H1 (cell line): ENCODE results near the gene KCNMA1. TPM values are rescaled to one million over a fixed set of nuclear protein-coding genes. Genes with fewer than 3 reads are reported as not detected.

ENCODE experiments used
- CTCF ChIA-PET: fragments of 300-600 bp; sonication (Branson Sonifier 250); formaldehyde crosslinking; loops from one replicate; lab custom pipeline; 2021; ENCODE audit not compliant: partially characterized antibody; lab: Charles Lee
- POLR2A ChIA-PET: fragments of 300-600 bp; sonication (Branson Sonifier 250); formaldehyde crosslinking; loops from one replicate; lab custom pipeline; 2021; ENCODE audit warnings: inconsistent platforms; ENCODE audit not compliant: partially characterized antibody; lab: Charles Lee
- DNase-seq, 2 experiments: peaks; one replicate each; pipeline versions ENCODE4 v3.0.0 to v3.0.0-alpha.2; 2010 to 2022; ENCODE audit warnings: low spot score in 2 of 2, low read depth in 1 of 2, mixed read lengths in 1 of 2
- FAIRE-seq: peaks from 2 replicates; lab custom pipeline; 2011; peaks lifted over from hg19 to GRCh38; lab: Jason Lieb, UNC
- H2AFZ ChIP-seq: 2 replicates; pipeline ENCODE4 v1.8.1; 2012; ENCODE audit warnings: low read length, inconsistent platforms
- H2AK5ac ChIP-seq: 2 replicates; pipeline ENCODE4 v1.6.1; 2013; ENCODE audit warnings: low read depth, low read length
- H2BK120ac ChIP-seq: replicated peaks from 2 replicates; pipeline ENCODE3; 2013; ENCODE audit warnings: low read depth, low read length, inconsistent platforms
- H2BK12ac ChIP-seq: 2 replicates; pipeline ENCODE4 v1.6.1; 2013; ENCODE audit warnings: low read depth, low read length
- H2BK15ac ChIP-seq: 2 replicates; pipeline ENCODE4 v1.6.1; 2013; ENCODE audit warnings: low read length
- H2BK20ac ChIP-seq: 2 replicates; pipeline ENCODE4 v1.6.1; 2013; ENCODE audit warnings: low read length
- H2BK5ac ChIP-seq: 2 replicates; pipeline ENCODE4 v1.6.1; 2013; ENCODE audit warnings: low read depth, low read length
- H3K14ac ChIP-seq: 2 replicates; pipeline ENCODE4 v1.6.1; 2013; ENCODE audit warnings: inconsistent platforms; ENCODE audit not compliant: insufficient read length
- H3K18ac ChIP-seq: 2 replicates; pipeline ENCODE4 v1.6.1; 2013; ENCODE audit warnings: low read length; ENCODE audit errors: extremely low read depth
- H3K23ac ChIP-seq: 2 replicates; pipeline ENCODE4 v1.6.1; 2013; ENCODE audit warnings: inconsistent platforms; ENCODE audit not compliant: insufficient read length
- H3K23me2 ChIP-seq: 2 replicates; pipeline ENCODE4 v1.6.1; 2013; ENCODE audit warnings: low read depth, low read length
- H3K27ac ChIP-seq: 2 replicates; pipeline ENCODE4 v1.6.1; 2011; ENCODE audit warnings: low read depth, low read length, inconsistent platforms
- H3K27me3 ChIP-seq, 4 experiments: replicated peaks in 1 of 4; 1 replicate in 1 of 4; 2 replicates in 3 of 4; pipeline versions ENCODE4 v1.6.1 to v1.8.1; 2011 to 2013; ENCODE audit warnings: low read length in 3 of 4, mild to moderate bottlenecking in 3 of 4, inconsistent platforms in 2 of 4, mixed read lengths in 2 of 4, moderate library complexity in 1 of 4; ENCODE audit not compliant: control insufficient read depth in 3 of 4, insufficient read depth in 3 of 4; ENCODE audit errors: extremely low read depth in 1 of 4
- H3K36me3 ChIP-seq, 4 experiments: 2 replicates each; pipeline versions ENCODE4 v1.6.1 to v1.8.1; 2011 to 2013; ENCODE audit warnings: mild to moderate bottlenecking in 4 of 4, low read length in 3 of 4, moderate library complexity in 2 of 4, control low read depth in 1 of 4, inconsistent platforms in 1 of 4; ENCODE audit not compliant: insufficient read depth in 4 of 4, control insufficient read depth in 2 of 4
- H3K4ac ChIP-seq: replicated peaks from 2 replicates; pipeline ENCODE3; 2013; ENCODE audit warnings: low read length, low read depth, mixed read lengths, inconsistent platforms; ENCODE audit not compliant: insufficient read length
- H3K4me1 ChIP-seq, 4 experiments: replicated peaks in 1 of 4; 1 replicate in 1 of 4; 2 replicates in 3 of 4; pipeline versions ENCODE4 v1.6.1 to v1.8.1; 2011 to 2013; ENCODE audit warnings: low read length in 3 of 4, inconsistent platforms in 2 of 4, mixed read lengths in 1 of 4; ENCODE audit not compliant: insufficient read depth in 4 of 4, control insufficient read depth in 3 of 4
- H3K4me2 ChIP-seq, 2 experiments: 2 replicates each; pipeline versions ENCODE4 v1.6.1 to v1.8.1; 2011 to 2013; ENCODE audit warnings: low read depth in 2 of 2, low read length in 2 of 2, control low read depth in 1 of 2, inconsistent platforms in 1 of 2, mild to moderate bottlenecking in 1 of 2; ENCODE audit not compliant: insufficient read depth in 1 of 2
- H3K4me3 ChIP-seq, 4 experiments: fragments of 200-600, 300-600 bp in 1 of 4; sonication (generic), shearing (Covaris generic), sonication (Bioruptor Twin) in 1 of 4; 2 replicates each; pipeline versions ENCODE4 v1.5.1 to v1.8.1; 2011 to 2016; ENCODE audit warnings: low read length in 4 of 4, low read depth in 3 of 4, control low read depth in 2 of 4, inconsistent platforms in 2 of 4, mild to moderate bottlenecking in 2 of 4, mixed read lengths in 1 of 4, moderate library complexity in 1 of 4; ENCODE audit not compliant: insufficient read depth in 2 of 4; ENCODE audit errors: extremely low read depth in 1 of 4
- H3K56ac ChIP-seq: replicated peaks from 2 replicates; pipeline ENCODE3; 2013; ENCODE audit warnings: low read depth, mild to moderate bottlenecking, mixed read lengths, low read length, inconsistent platforms; ENCODE audit not compliant: insufficient read length
- H3K79me1 ChIP-seq: 2 replicates; pipeline ENCODE4 v1.6.1; 2013; ENCODE audit warnings: low read depth, low read length, control low read depth
- H3K79me2 ChIP-seq, 2 experiments: 2 replicates each; pipeline versions ENCODE4 v1.6.1 to v1.8.1; 2012 to 2013; ENCODE audit warnings: low read length in 2 of 2, mild to moderate bottlenecking in 2 of 2, inconsistent platforms in 1 of 2; ENCODE audit not compliant: insufficient read depth in 2 of 2, control insufficient read depth in 1 of 2
- H3K9ac ChIP-seq, 4 experiments: replicated peaks in 1 of 4; 1 replicate in 1 of 4; 2 replicates in 3 of 4; pipeline versions ENCODE4 v1.6.1 to v1.8.1; 2011 to 2013; ENCODE audit warnings: low read depth in 3 of 4, low read length in 3 of 4, control low read depth in 2 of 4, mild to moderate bottlenecking in 2 of 4, moderate library complexity in 2 of 4, inconsistent platforms in 1 of 4; ENCODE audit errors: extremely low read depth in 1 of 4
- H3K9me3 ChIP-seq, 2 experiments: 2 replicates each; pipeline versions ENCODE4 v1.6.1 to v1.8.1; 2012 to 2013; ENCODE audit warnings: mild to moderate bottlenecking in 2 of 2, moderate library complexity in 2 of 2, control low read depth in 1 of 2, inconsistent platforms in 1 of 2, low read depth in 1 of 2, low read length in 1 of 2, mixed read lengths in 1 of 2; ENCODE audit not compliant: insufficient read depth in 2 of 2
- H4K20me1 ChIP-seq, 2 experiments: replicated peaks in 1 of 2; 2 replicates each; pipeline versions ENCODE3 to v1.8.1; 2011 to 2013; ENCODE audit warnings: inconsistent platforms in 2 of 2, low read length in 2 of 2, mild to moderate bottlenecking in 1 of 2; ENCODE audit not compliant: insufficient read depth in 2 of 2, control insufficient read depth in 1 of 2
- H4K5ac ChIP-seq: 2 replicates; pipeline ENCODE4 v1.6.1; 2013; ENCODE audit warnings: low read length, low read depth, mixed read lengths, inconsistent platforms; ENCODE audit not compliant: insufficient read length
- H4K8ac ChIP-seq: 2 replicates; pipeline ENCODE4 v1.8.0; 2013; ENCODE audit warnings: mild to moderate bottlenecking, moderate library complexity, low read length, inconsistent platforms; ENCODE audit not compliant: insufficient read depth; ENCODE audit errors: extremely low read depth
- H4K91ac ChIP-seq: replicated peaks from 2 replicates; pipeline ENCODE3; 2013; ENCODE audit warnings: low read length, mixed read lengths, inconsistent platforms; ENCODE audit not compliant: insufficient read length
- CHD1 ChIP-seq: IDR thresholded peaks from 2 replicates; pipeline ENCODE4 v1.6.1; 2012; ENCODE audit warnings: low read depth, low read length, improper control_type of control experiment
- HDAC6 ChIP-seq: IDR thresholded peaks from one replicate; pipeline ENCODE4 v1.7.1; 2012; ENCODE audit warnings: low read depth, mild to moderate bottlenecking, inconsistent platforms, low read length, moderate library complexity
- KDM1A ChIP-seq: fragments of 200-600, 300-600 bp; sonication (generic); IDR thresholded peaks from 2 replicates; pipeline ENCODE4 v1.7.1; 2016; ENCODE audit warnings: mild to moderate bottlenecking, low read length, borderline replicate concordance
- PHF8 ChIP-seq: fragments of 200-600 bp; sonication (generic); conservative IDR thresholded peaks from 2 replicates; pipeline ENCODE4 v1.7.1; 2012; ENCODE audit warnings: low read depth, mild to moderate bottlenecking, inconsistent platforms, low read length, moderate library complexity
- SIRT6 ChIP-seq: IDR thresholded peaks from one replicate; pipeline ENCODE4 v1.7.1; 2012; ENCODE audit warnings: low read length, inconsistent platforms
- SIX5 ChIP-seq: IDR thresholded peaks from 2 replicates; pipeline ENCODE4 v1.6.1; 2011; ENCODE audit warnings: mild to moderate bottlenecking, low read depth, low read length
- SUZ12 ChIP-seq: fragments of 200-600 bp; sonication (generic); IDR thresholded peaks from 2 replicates; pipeline ENCODE4 v1.6.1; 2012; ENCODE audit warnings: mild to moderate bottlenecking, inconsistent platforms, low read length, moderate library complexity, mixed read lengths
- TBP ChIP-seq: IDR thresholded peaks from 2 replicates; pipeline ENCODE4 v1.6.1; 2011; ENCODE audit warnings: low read depth, low read length, improper control_type of control experiment
- WGBS, 2 experiments: shearing (Covaris generic) in 1 of 2; methylation state at CpG; one replicate each; pipeline versions ENCODE4 v1.1.6 to v1.1.7; 2013 to 2015; ENCODE audit warnings: low lambda C conversion rate in 2 of 2, mixed read lengths in 2 of 2, inconsistent platforms in 1 of 2, low coverage in 1 of 2, missing lambda C conversion rate in 1 of 2; ENCODE audit not compliant: insufficient replicate concordance in 2 of 2, insufficient coverage in 1 of 2, insufficient read length in 1 of 2; ENCODE audit errors: extremely low coverage in 1 of 2, missing lambda C conversion rate in 1 of 2; 5-methylcytosine and 5-hydroxymethylcytosine counted together
- polyA plus RNA-seq, 7 experiments: library from polyadenylated mRNA; depleted of rRNA in 3 of 7; stranded (reverse) in 5 of 7; unstranded in 2 of 7; fragments of >200 nt in 5 of 7; fragments of 200-250 nt in 2 of 7; gene quantifications; 1 replicate in 5 of 7; 2 replicates in 1 of 7; 4 replicates in 1 of 7; pipeline versions ENCODE4 v1.2.1 to v1.2.3, GENCODE V29; 2011 to 2013; ENCODE audit warnings: missing spikeins in 2 of 7, mixed read lengths in 2 of 7
- total RNA-seq: library from RNA; stranded (reverse); fragmentation: NEBNext Ultra II Directional; extraction: Animal tissue kit (Norgen Biotek cat#: 25700); gene quantifications from 2 replicates; pipeline ENCODE4 v1.2.1, GENCODE V29; 2021

The KCNMA1 gene
- total and polyA plus RNA-seq, 2 of the 8 experiments (the other 6 are each of a cell fraction or from before 2014, with no cell fraction given) = 10.2 to 11.1 TPM

- Histone ChIP-seq H3K4me3 (no peak overlapping the region), H2BK12ac (no peak overlapping the region), H3K79me2 (no peaks in the 10 kb centered on the region), H3K9ac (no peak overlapping the region), H4K5ac (no peak overlapping the region), H3K23me2 (no peaks in the 10 kb centered on the region), H4K8ac (no peak overlapping the region), H3K4me2 (no peak overlapping the region), H2AK5ac (no peak overlapping the region), H3K36me3 (no peaks in the 10 kb centered on the region), H4K20me1 (no peaks in the 10 kb centered on the region), H3K23ac (no peak overlapping the region), H2BK120ac (no peak overlapping the region), H3K27ac (no peak overlapping the region), H3K56ac (no peak overlapping the region), H2BK20ac (no peak overlapping the region), H3K14ac (no peak overlapping the region), H2BK15ac (no peak overlapping the region), H3K4ac (no peak overlapping the region), H4K91ac (no peak overlapping the region), H3K4me1 (no peaks in the 10 kb centered on the region), H3K9me3 (0 out of 4 replicates have a peak, but pooled peaks cover 0 to 2% of the 10 kb centered on the region in 2 experiments), H3K79me1 (no peaks in the 10 kb centered on the region), H2BK5ac (no peak overlapping the region), H3K27me3 (no peaks in the 10 kb centered on the region; a peak in 1 of 7 replicates), H3K18ac (no peak overlapping the region), H2AFZ (no peak overlapping the region)
- no peak for DNase-seq
- FAIRE-seq = no peak
- ChIA-PET POLR2A (interaction anchor here (0.6 kb wide), 1 partner anchor 414 kb away, joined by 3 read pairs; no protein-coding TSS in a partner anchor), CTCF (interaction anchor here (0.8 to 1.8 kb wide), 10 partner anchors 11 to 390 kb away, joined by 3 to 6 read pairs (median 4); no protein-coding TSS in a partner anchor)
- WGBS, 2 experiments = 88% methylated on average over 4 of the region's 4 CpGs; no CpG with 5 or more reads in 1 of the 2 experiments
- no peak for TF ChIP-seq HDAC6
- no peak for TF ChIP-seq KDM1A
- TF ChIP-seq TBP = no peak
- no peak for TF ChIP-seq SIX5
- no peak for TF ChIP-seq SUZ12
- TF ChIP-seq PHF8 = no peak
- TF ChIP-seq CHD1 = no peak
- TF ChIP-seq SIRT6 = no peak
These were observed 384.0 kb downstream of the KCNMA1 start for GRCh38 chr10:77253556-77254064.
